Gastroesophageal sphincter (tissue), 3 donors: ENCODE measurements around the gene PPP1R18.

Experiments used
- EP300 ChIP-seq: sonication (generic); formaldehyde crosslinking; IDR thresholded peaks from one replicate; pipeline ENCODE4 v1.6.1; 2017; ENCODE audit warnings: antibody characterized with exemption, mild to moderate bottlenecking
- TF ChIP-seq, protein P1 (sequence below), 4 experiments: fragments of 200-600 bp in 2 of 4; fragments of 450-650 bp in 2 of 4; sonication (generic) in 1 of 4; IDR thresholded peaks; one replicate each; pipeline ENCODE4 v1.5.1; 2017 to 2019; ENCODE audit warnings: antibody characterized with exemption in 4 of 4, mild to moderate bottlenecking in 2 of 4, moderate library complexity in 2 of 4

DNA sequence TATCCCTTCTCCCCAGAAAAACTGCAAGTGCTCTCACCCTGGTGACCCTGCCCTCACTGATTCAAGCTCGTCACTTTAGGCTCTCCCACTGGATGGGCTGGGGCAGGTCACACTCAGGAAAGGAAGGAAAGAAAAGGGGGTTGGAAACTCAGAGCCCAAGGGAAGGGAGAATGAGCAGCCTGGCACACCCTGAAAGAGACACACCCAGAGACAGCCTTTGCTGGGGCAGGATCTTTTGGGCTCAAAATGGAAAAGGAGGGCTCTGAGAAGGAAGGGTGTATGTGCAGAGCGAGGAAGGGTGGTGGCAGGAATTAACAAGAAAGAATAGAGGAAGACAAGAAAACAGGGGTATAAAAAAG, 2.5 kb downstream of the PPP1R18 start:
- TF ChIP-seq EP300 = no peak
- TF ChIP-seq, protein P1, sequence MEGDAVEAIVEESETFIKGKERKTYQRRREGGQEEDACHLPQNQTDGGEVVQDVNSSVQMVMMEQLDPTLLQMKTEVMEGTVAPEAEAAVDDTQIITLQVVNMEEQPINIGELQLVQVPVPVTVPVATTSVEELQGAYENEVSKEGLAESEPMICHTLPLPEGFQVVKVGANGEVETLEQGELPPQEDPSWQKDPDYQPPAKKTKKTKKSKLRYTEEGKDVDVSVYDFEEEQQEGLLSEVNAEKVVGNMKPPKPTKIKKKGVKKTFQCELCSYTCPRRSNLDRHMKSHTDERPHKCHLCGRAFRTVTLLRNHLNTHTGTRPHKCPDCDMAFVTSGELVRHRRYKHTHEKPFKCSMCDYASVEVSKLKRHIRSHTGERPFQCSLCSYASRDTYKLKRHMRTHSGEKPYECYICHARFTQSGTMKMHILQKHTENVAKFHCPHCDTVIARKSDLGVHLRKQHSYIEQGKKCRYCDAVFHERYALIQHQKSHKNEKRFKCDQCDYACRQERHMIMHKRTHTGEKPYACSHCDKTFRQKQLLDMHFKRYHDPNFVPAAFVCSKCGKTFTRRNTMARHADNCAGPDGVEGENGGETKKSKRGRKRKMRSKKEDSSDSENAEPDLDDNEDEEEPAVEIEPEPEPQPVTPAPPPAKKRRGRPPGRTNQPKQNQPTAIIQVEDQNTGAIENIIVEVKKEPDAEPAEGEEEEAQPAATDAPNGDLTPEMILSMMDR (IDR thresholded peaks at IDR 0.05) = no peak
